ENCODE measurements around the gene LRRC8E. TPM values are rescaled to one million over a fixed set of nuclear protein-coding genes. Genes with fewer than 3 reads are reported as not detected.

LRRC8E gene
- total and polyA plus RNA-seq, 3 donors from 2014 or later = 0.79 to 1.4 (median 0.92) TPM

- WGBS, 2 donors = 91 to 94% methylated on average over 14 to 48 of the region's 54 CpGs
- no peaks in the 10 kb centered on the region for H3K27me3 ChIP-seq
- no peak overlapping the region for H3K27ac ChIP-seq
- intact Hi-C loops (cut with DNase I; ENCODE audit: low total_unique reads) = no loop called here
- peaks cover 6% of the 10 kb centered on the region for H3K4me1 ChIP-seq
- H3K36me3 ChIP-seq (ENCODE audit: low read depth, missing control alignments) = no peaks in the 10 kb centered on the region
- no peak for DNase-seq
- H3K9me3 ChIP-seq = no peaks in the 10 kb centered on the region
- no peak overlapping the region for H3K4me3 ChIP-seq
- TF ChIP-seq, protein P1, sequence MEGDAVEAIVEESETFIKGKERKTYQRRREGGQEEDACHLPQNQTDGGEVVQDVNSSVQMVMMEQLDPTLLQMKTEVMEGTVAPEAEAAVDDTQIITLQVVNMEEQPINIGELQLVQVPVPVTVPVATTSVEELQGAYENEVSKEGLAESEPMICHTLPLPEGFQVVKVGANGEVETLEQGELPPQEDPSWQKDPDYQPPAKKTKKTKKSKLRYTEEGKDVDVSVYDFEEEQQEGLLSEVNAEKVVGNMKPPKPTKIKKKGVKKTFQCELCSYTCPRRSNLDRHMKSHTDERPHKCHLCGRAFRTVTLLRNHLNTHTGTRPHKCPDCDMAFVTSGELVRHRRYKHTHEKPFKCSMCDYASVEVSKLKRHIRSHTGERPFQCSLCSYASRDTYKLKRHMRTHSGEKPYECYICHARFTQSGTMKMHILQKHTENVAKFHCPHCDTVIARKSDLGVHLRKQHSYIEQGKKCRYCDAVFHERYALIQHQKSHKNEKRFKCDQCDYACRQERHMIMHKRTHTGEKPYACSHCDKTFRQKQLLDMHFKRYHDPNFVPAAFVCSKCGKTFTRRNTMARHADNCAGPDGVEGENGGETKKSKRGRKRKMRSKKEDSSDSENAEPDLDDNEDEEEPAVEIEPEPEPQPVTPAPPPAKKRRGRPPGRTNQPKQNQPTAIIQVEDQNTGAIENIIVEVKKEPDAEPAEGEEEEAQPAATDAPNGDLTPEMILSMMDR (IDR thresholded peaks at IDR 0.05) = no peak
- TF ChIP-seq POLR2A (IDR thresholded peaks at IDR 0.05) = no peak
Observed at GRCh38 chr19:7910321-7911161, 22.2 kb downstream of the LRRC8E start.

- H3K27me3 ChIP-seq = no peaks in the 10 kb centered on the region
- peaks cover 6% of the 10 kb centered on the region for H3K4me1 ChIP-seq
- WGBS, 2 donors = 83 to 92% methylated on average over 6 to 17 of the region's 18 CpGs
- no peak overlapping the region for H3K4me3 ChIP-seq
- no peak for DNase-seq
- H3K27ac ChIP-seq = no peak overlapping the region
- no peaks in the 10 kb centered on the region for H3K36me3 ChIP-seq (ENCODE audit: low read depth, missing control alignments)
- no peak for TF ChIP-seq POLR2A (IDR thresholded peaks at IDR 0.05)
- TF ChIP-seq, protein P1 (IDR thresholded peaks at IDR 0.05) = no peak
- H3K9me3 ChIP-seq = no peaks in the 10 kb centered on the region
- intact Hi-C loops (cut with DNase I; ENCODE audit: low total_unique reads) = no loop called here
Observed at GRCh38 chr19:7911508-7912143, 23.3 kb downstream of the LRRC8E start.

GRCh38 chr19:7912144-7912696 is 23.9 kb downstream of the LRRC8E start:
- intact Hi-C loops (cut with DNase I; ENCODE audit: low total_unique reads) = no loop called here
- TF ChIP-seq, protein P1 (IDR thresholded peaks at IDR 0.05) = no peak
- TF ChIP-seq POLR2A (IDR thresholded peaks at IDR 0.05) = no peak
- no peaks in the 10 kb centered on the region for H3K27me3 ChIP-seq
- WGBS, 2 donors = 88 to 90% methylated on average over 12 to 27 of the region's 31 CpGs
- no peaks in the 10 kb centered on the region for H3K9me3 ChIP-seq
- H3K36me3 ChIP-seq (ENCODE audit: low read depth, missing control alignments) = no peaks in the 10 kb centered on the region
- H3K4me3 ChIP-seq = no peak overlapping the region
- H3K4me1 ChIP-seq = peaks cover 9% of the 10 kb centered on the region
- DNase-seq = no peak
- no peak overlapping the region for H3K27ac ChIP-seq

GRCh38 chr19:7912697-7913564 is 24.6 kb downstream of the LRRC8E start:
- H3K9me3 ChIP-seq = no peaks in the 10 kb centered on the region
- H3K4me1 ChIP-seq = peaks cover 13% of the 10 kb centered on the region
- no peak overlapping the region for H3K4me3 ChIP-seq
- no peaks in the 10 kb centered on the region for H3K27me3 ChIP-seq
- no peak for TF ChIP-seq POLR2A (IDR thresholded peaks at IDR 0.05)
- TF ChIP-seq, protein P1 (IDR thresholded peaks at IDR 0.05) = no peak
- no peak for DNase-seq
- intact Hi-C loops (cut with DNase I; ENCODE audit: low total_unique reads) = no loop called here
- WGBS, 2 donors = 91 to 94% methylated on average over 38 to 39 of the region's 39 CpGs
- no peaks in the 10 kb centered on the region for H3K36me3 ChIP-seq (ENCODE audit: low read depth, missing control alignments)
- no peak overlapping the region for H3K27ac ChIP-seq
